ENCODE data around the gene KRT37.

KRT37 gene

DNA sequence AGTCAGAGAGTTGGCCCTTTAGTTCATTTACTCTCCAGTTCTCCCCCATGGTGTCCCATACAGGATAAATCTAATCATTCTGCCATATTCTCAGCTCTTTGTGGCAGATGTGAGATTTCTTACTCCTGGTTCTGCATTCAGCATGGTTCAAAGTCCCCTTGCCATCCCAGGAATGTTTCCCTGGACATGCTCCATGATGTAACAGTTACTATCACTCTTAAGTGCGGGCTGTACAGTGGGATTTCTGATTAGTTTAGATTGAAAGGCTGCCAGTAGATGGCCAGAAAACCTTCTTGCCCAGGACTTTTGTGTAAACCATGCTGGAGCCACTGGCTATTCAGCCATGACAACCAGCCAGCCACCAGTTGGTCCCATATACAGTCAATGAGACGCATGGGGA lies 10.4 kb downstream of the KRT37 start:
- no peak overlapping the region for H3K27ac ChIP-seq (ENCODE audit: low read depth, low read length, poor library complexity, severe bottlenecking)
- no peaks in the 10 kb centered on the region for H3F3A ChIP-seq (ENCODE audit: insufficient read depth, low read length)
- TF ChIP-seq, protein P1, sequence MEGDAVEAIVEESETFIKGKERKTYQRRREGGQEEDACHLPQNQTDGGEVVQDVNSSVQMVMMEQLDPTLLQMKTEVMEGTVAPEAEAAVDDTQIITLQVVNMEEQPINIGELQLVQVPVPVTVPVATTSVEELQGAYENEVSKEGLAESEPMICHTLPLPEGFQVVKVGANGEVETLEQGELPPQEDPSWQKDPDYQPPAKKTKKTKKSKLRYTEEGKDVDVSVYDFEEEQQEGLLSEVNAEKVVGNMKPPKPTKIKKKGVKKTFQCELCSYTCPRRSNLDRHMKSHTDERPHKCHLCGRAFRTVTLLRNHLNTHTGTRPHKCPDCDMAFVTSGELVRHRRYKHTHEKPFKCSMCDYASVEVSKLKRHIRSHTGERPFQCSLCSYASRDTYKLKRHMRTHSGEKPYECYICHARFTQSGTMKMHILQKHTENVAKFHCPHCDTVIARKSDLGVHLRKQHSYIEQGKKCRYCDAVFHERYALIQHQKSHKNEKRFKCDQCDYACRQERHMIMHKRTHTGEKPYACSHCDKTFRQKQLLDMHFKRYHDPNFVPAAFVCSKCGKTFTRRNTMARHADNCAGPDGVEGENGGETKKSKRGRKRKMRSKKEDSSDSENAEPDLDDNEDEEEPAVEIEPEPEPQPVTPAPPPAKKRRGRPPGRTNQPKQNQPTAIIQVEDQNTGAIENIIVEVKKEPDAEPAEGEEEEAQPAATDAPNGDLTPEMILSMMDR (IDR thresholded peaks at IDR 0.05; ENCODE audit: low read length), result no peak
- no peak for TF ChIP-seq EZH2 (IDR thresholded peaks at IDR 0.05; ENCODE audit: borderline replicate concordance, low read length)
- H3K79me2 ChIP-seq (ENCODE audit: insufficient read depth, low read length), result no peaks in the 10 kb centered on the region
- H3K4me3 ChIP-seq (ENCODE audit: low read depth, low read length, poor library complexity, severe bottlenecking), result no peak overlapping the region
- no peaks in the 10 kb centered on the region for H3K36me3 ChIP-seq (ENCODE audit: insufficient read depth, low read length)
- H3K4me1 ChIP-seq (ENCODE audit: insufficient read depth, low read length, severe bottlenecking), result no peaks in the 10 kb centered on the region
- no peaks in the 10 kb centered on the region for H3K27me3 ChIP-seq (ENCODE audit: insufficient read depth, low read length)
- H3K9me2 ChIP-seq (ENCODE audit: low read depth, low read length), result no peaks in the 10 kb centered on the region
- no peak overlapping the region for H2AFZ ChIP-seq (ENCODE audit: low read length)
- H3K9ac ChIP-seq (ENCODE audit: low read length), result no peak overlapping the region
- no peaks in the 10 kb centered on the region for H4K20me1 ChIP-seq (ENCODE audit: insufficient read depth, low read length)
- no peak overlapping the region for H3K4me2 ChIP-seq (ENCODE audit: low read length)
- no peaks in the 10 kb centered on the region for H3K9me3 ChIP-seq (ENCODE audit: low read length)

DNA sequence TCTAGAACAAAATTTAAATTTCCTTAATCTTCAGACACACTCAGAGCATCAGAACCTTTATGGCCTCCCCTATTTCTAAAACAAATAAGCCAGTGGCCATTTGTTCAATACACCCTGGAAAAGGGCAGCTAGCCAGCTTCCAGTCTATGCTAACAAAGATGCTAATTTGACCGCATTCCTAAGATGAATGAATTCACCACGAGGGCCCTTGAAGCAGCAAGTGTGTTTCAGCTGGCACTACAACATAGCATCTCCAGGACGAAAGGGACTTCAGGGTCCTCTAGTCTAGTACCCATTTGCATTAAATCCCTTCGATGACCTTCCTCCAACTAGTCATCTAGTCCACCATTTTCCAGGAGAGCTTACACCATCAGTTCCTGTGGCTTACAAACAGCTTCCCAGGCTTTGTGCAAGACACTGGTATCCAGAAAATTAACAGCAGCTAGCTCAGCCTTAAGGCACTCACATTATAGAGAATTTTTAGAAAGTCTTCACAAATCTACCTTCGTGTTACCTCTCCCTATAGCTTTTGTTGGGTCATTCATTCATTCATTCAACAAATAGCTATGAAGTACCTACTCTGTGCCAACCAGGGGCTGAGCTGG lies 10.9 kb downstream of the KRT37 start:
- H2AFZ ChIP-seq (ENCODE audit: low read length), result no peak overlapping the region
- H3F3A ChIP-seq (ENCODE audit: insufficient read depth, low read length), result no peaks in the 10 kb centered on the region
- no peak overlapping the region for H3K9ac ChIP-seq (ENCODE audit: low read length)
- no peaks in the 10 kb centered on the region for H3K27me3 ChIP-seq (ENCODE audit: insufficient read depth, low read length)
- H4K20me1 ChIP-seq (ENCODE audit: insufficient read depth, low read length), result no peaks in the 10 kb centered on the region
- H3K36me3 ChIP-seq (ENCODE audit: insufficient read depth, low read length), result no peaks in the 10 kb centered on the region
- no peak overlapping the region for H3K27ac ChIP-seq (ENCODE audit: low read depth, low read length, poor library complexity, severe bottlenecking)
- H3K79me2 ChIP-seq (ENCODE audit: insufficient read depth, low read length), result no peaks in the 10 kb centered on the region
- no peaks in the 10 kb centered on the region for H3K9me3 ChIP-seq (ENCODE audit: low read length)
- H3K4me3 ChIP-seq (ENCODE audit: low read depth, low read length, poor library complexity, severe bottlenecking), result no peak overlapping the region
- no peak for TF ChIP-seq EZH2 (IDR thresholded peaks at IDR 0.05; ENCODE audit: borderline replicate concordance, low read length)
- TF ChIP-seq, protein P1 (IDR thresholded peaks at IDR 0.05; ENCODE audit: low read length), result no peak
- H3K9me2 ChIP-seq (ENCODE audit: low read depth, low read length), result no peaks in the 10 kb centered on the region
- no peak overlapping the region for H3K4me2 ChIP-seq (ENCODE audit: low read length)
- H3K4me1 ChIP-seq (ENCODE audit: insufficient read depth, low read length, severe bottlenecking), result no peaks in the 10 kb centered on the region

DNA sequence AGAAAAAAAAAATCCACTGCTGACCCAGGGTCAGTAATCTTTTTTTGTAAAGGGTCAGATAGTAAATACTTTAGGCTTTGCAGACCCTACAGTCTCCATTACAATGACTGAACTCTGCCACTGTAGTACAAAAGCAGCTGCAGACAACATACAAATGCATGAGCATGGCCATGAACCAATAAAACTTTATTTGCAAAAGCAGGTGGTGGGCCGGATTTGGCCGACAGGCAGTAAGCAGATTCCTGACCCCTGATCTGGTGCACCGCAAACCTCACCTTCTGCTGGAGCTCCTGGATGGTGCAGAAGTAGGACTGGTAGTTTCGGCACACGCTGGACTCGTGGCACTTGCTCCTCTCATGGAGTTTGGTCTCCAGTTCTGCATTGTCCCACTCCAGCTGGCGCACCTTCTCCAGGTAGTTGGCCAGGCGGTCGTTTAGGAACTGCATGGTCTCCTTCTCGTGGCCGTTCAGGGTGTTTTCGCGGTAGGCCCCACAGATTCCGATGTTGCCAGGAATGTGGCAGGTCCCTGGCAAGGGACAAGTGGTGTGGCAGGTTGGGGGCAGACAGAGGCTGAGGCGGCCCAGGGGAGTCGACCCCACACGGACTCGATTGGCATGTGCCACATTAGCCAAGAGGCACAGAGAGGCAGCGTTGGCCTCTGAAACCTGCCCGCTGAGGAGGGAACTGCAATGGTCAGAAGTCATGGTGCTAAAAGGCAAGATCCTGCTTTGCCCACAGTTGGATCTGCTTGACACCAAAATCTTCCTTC lies 13.1 kb downstream of the KRT37 start:
- Histone ChIP-seq H3K79me2 (ENCODE audit: insufficient read depth, low read length) (no peaks in the 10 kb centered on the region), H3K4me2 (ENCODE audit: low read length) (no peak overlapping the region)
- TF ChIP-seq EZH2 (IDR thresholded peaks at IDR 0.05; ENCODE audit: borderline replicate concordance, low read length), result no peak
- TF ChIP-seq, protein P1 (IDR thresholded peaks at IDR 0.05; ENCODE audit: low read length), result no peak

More for the DNA sequence above, 13.1 kb downstream of the KRT37 start:
- Histone ChIP-seq H3K9me3 (ENCODE audit: low read length) (no peaks in the 10 kb centered on the region), H3F3A (ENCODE audit: insufficient read depth, low read length) (no peaks in the 10 kb centered on the region), H3K27ac (ENCODE audit: low read depth, low read length, poor library complexity, severe bottlenecking) (no peak overlapping the region), H3K27me3 (ENCODE audit: insufficient read depth, low read length) (no peaks in the 10 kb centered on the region), H3K36me3 (ENCODE audit: insufficient read depth, low read length) (no peaks in the 10 kb centered on the region), H3K9ac (ENCODE audit: low read length) (no peak overlapping the region), H4K20me1 (ENCODE audit: insufficient read depth, low read length) (no peaks in the 10 kb centered on the region), H3K9me2 (ENCODE audit: low read depth, low read length) (no peaks in the 10 kb centered on the region), H3K4me3 (ENCODE audit: low read depth, low read length, poor library complexity, severe bottlenecking) (no peak overlapping the region), H3K4me1 (ENCODE audit: insufficient read depth, low read length, severe bottlenecking) (no peaks in the 10 kb centered on the region), H2AFZ (ENCODE audit: low read length) (no peak overlapping the region)
